SH-SY5Y (cell line): ENCODE results near the gene ZNF91.

Experiments
- GATA2 ChIP-seq: IDR thresholded peaks from 2 replicates; pipeline ENCODE4 v1.6.1; 2011; ENCODE audit warnings: mild to moderate bottlenecking, low read depth, low read length
- GATA3 ChIP-seq: IDR thresholded peaks from 2 replicates; pipeline ENCODE4 v1.6.1; 2011; ENCODE audit warnings: low read depth, mild to moderate bottlenecking, low read length, moderate library complexity

The ZNF91 gene

GRCh38 chr19:23406091-23406490 is 10.8 kb upstream of the ZNF91 start:
- TF ChIP-seq GATA2, result no peak
- no peak for TF ChIP-seq GATA3

- no peak for TF ChIP-seq GATA3
- TF ChIP-seq GATA2, result no peak
Measured at GRCh38 chr19:23404676-23405075, 9.4 kb upstream of the ZNF91 start.

- TF ChIP-seq GATA3, result no peak
- TF ChIP-seq GATA2, result no peak
Measured at GRCh38 chr19:23403581-23404324, 8.5 kb upstream of the ZNF91 start.

GRCh38 chr19:23403052-23403451 is 7.8 kb upstream of the ZNF91 start:
- TF ChIP-seq GATA3 (no peak), GATA2 (no peak)

GRCh38 chr19:23402388-23402787 is 7.1 kb upstream of the ZNF91 start:
- TF ChIP-seq GATA2 (no peak), GATA3 (no peak)

GRCh38 chr19:23401086-23401610 is 5.9 kb upstream of the ZNF91 start:
- TF ChIP-seq GATA3 (no peak), GATA2 (no peak)

- no peak for TF ChIP-seq GATA2
- no peak for TF ChIP-seq GATA3
Measured at GRCh38 chr19:23399443-23399842, 4.2 kb upstream of the ZNF91 start.

- TF ChIP-seq GATA3, result no peak
- TF ChIP-seq GATA2, result no peak
Measured at GRCh38 chr19:23394511-23394910, 760 bp downstream of the ZNF91 start.

- TF ChIP-seq GATA2, result no peak
- no peak for TF ChIP-seq GATA3
Measured at GRCh38 chr19:23393121-23393520, 2.1 kb downstream of the ZNF91 start.

- TF ChIP-seq GATA2, result no peak
- TF ChIP-seq GATA3, result no peak
Measured at GRCh38 chr19:23391236-23391635, 4.0 kb downstream of the ZNF91 start.

GRCh38 chr19:23385404-23385803 is 9.9 kb downstream of the ZNF91 start:
- TF ChIP-seq GATA3 (no peak), GATA2 (no peak)

GRCh38 chr19:23384858-23385257 is 10.4 kb downstream of the ZNF91 start:
- TF ChIP-seq GATA3 (no peak), GATA2 (no peak)

- TF ChIP-seq GATA3, result no peak
- TF ChIP-seq GATA2, result no peak
Measured at GRCh38 chr19:23384166-23384565, 11.1 kb downstream of the ZNF91 start.

- no peak for TF ChIP-seq GATA2
- no peak for TF ChIP-seq GATA3
Measured at GRCh38 chr19:23382955-23383354, 12.3 kb downstream of the ZNF91 start.

GRCh38 chr19:23381114-23381513 is 14.2 kb downstream of the ZNF91 start:
- TF ChIP-seq GATA3, result no peak
- no peak for TF ChIP-seq GATA2

GRCh38 chr19:23378948-23379347 is 16.3 kb downstream of the ZNF91 start:
- TF ChIP-seq GATA3, result no peak
- TF ChIP-seq GATA2, result no peak

- TF ChIP-seq GATA3 (no peak), GATA2 (no peak)
Measured at GRCh38 chr19:23377276-23377675, 18.0 kb downstream of the ZNF91 start.
